Stimulated activated naive CD8-positive, alpha-beta T cell treated with anti-CD3 and anti-CD28 coated beads, Interleukin-15, Interleukin-2, amounts not matched to agents 100 ng/mL and 50 ng/mL, for 24 hours (primary cell): ENCODE results near the gene NOTCH1.

ENCODE experiments used
- H3K27ac Mint-ChIP-seq: one replicate; pipeline ENCODE4 v1.8.0; 2021; ENCODE audit warnings: mild to moderate bottlenecking, mixed read lengths
- H3K27me3 Mint-ChIP-seq: one replicate; pipeline ENCODE4 v1.8.0; 2021; ENCODE audit warnings: mixed read lengths
- H3K36me3 Mint-ChIP-seq: one replicate; pipeline ENCODE4 v1.8.0; 2021; ENCODE audit warnings: low read depth, mixed read lengths
- H3K4me1 Mint-ChIP-seq: one replicate; pipeline ENCODE4 v1.8.0; 2021; ENCODE audit warnings: low read depth, mixed read lengths
- H3K4me3 Mint-ChIP-seq: one replicate; pipeline ENCODE4 v1.8.0; 2021; ENCODE audit warnings: mild to moderate bottlenecking, mixed read lengths
- H3K9me3 Mint-ChIP-seq: one replicate; pipeline ENCODE4 v1.8.0; 2021; ENCODE audit warnings: mixed read lengths

The NOTCH1 gene

DNA sequence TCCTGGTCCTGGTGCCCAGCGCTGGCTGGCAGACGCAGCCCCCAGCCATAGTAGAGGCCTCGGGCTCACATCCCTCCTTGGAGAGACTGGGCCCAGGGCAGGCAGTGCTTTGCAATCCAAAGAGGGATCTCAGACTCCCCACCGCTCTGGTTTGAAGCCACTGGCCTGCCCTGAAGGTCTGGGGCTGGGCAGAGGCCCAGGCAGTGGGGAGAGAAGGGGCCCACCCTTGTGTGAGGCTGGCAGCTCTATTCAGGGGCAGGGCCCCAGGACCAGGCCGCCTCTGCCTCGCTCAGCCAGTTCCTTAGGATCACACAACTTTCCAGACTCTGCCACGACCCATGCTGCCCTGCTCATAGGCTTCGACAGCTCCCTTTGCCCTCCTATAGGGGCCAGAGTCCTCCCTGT is 52.3 kb downstream of the NOTCH1 start:
- H3K27ac Mint-ChIP-seq = no peak overlapping the region
- H3K27me3 Mint-ChIP-seq = no peaks in the 10 kb centered on the region
- peaks cover 4% of the 10 kb centered on the region for H3K36me3 Mint-ChIP-seq
- no peaks in the 10 kb centered on the region for H3K9me3 Mint-ChIP-seq
- no peak overlapping the region for H3K4me3 Mint-ChIP-seq
- no peaks in the 10 kb centered on the region for H3K4me1 Mint-ChIP-seq

DNA sequence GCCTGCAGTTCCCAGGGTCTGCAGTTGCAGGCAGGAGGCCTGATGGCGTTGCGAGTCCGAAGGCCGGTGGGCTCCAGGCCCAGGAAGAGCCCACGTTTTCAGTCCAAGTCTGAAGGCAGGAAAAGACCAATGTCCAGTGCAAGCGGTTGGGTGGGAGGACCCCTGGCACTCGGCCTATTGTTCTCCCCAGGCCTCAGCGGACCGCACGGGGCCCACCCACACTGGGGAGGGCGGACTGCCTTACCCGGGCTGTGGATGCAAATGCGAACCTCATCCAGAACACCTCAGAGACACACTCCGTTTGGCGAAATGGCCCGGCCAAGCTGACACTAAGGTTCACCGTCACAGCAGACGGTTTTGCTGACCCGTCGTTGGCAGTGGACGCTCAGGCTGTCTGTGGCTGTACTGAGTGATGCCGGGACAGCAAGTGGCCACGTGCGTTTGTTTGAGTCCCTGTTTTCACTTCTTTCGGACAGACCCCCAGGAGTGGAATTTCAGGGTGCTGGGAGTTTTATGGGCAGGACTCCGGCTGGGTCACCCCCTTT is 52.8 kb downstream of the NOTCH1 start:
- Mint-ChIP-seq H3K4me1 (no peaks in the 10 kb centered on the region), H3K9me3 (no peaks in the 10 kb centered on the region), H3K4me3 (no peak overlapping the region), H3K27ac (no peak overlapping the region), H3K36me3 (peaks cover 4% of the 10 kb centered on the region), H3K27me3 (no peaks in the 10 kb centered on the region)

GRCh38 chr9:136489731-136490130 is 56.1 kb downstream of the NOTCH1 start:
- Mint-ChIP-seq H3K27me3 (no peaks in the 10 kb centered on the region), H3K36me3 (no peaks in the 10 kb centered on the region), H3K4me1 (peaks cover 2% of the 10 kb centered on the region), H3K9me3 (no peaks in the 10 kb centered on the region), H3K27ac (no peak overlapping the region), H3K4me3 (no peak overlapping the region)

GRCh38 chr9:136488247-136489214 is 57.3 kb downstream of the NOTCH1 start:
- Mint-ChIP-seq H3K27me3 (no peaks in the 10 kb centered on the region), H3K4me3 (no peak overlapping the region), H3K9me3 (no peaks in the 10 kb centered on the region), H3K27ac (no peak overlapping the region), H3K36me3 (no peaks in the 10 kb centered on the region), H3K4me1 (peaks cover 4% of the 10 kb centered on the region)

- H3K9me3 Mint-ChIP-seq = no peaks in the 10 kb centered on the region
- H3K27me3 Mint-ChIP-seq = no peaks in the 10 kb centered on the region
- no peaks in the 10 kb centered on the region for H3K36me3 Mint-ChIP-seq
- H3K27ac Mint-ChIP-seq = no peak overlapping the region
- no peak overlapping the region for H3K4me3 Mint-ChIP-seq
- H3K4me1 Mint-ChIP-seq = peaks cover 4% of the 10 kb centered on the region
These were observed 58.2 kb downstream of the NOTCH1 start for GRCh38 chr9:136487672-136488071.

GRCh38 chr9:136486823-136487620 is 58.8 kb downstream of the NOTCH1 start:
- Mint-ChIP-seq H3K9me3 (no peaks in the 10 kb centered on the region), H3K36me3 (peaks cover 3% of the 10 kb centered on the region), H3K4me1 (peaks cover 7% of the 10 kb centered on the region), H3K4me3 (no peak overlapping the region), H3K27ac (no peak overlapping the region), H3K27me3 (no peaks in the 10 kb centered on the region)

GRCh38 chr9:136486131-136486530 is 59.7 kb downstream of the NOTCH1 start:
- no peak overlapping the region for H3K4me3 Mint-ChIP-seq
- H3K27me3 Mint-ChIP-seq = no peaks in the 10 kb centered on the region
- no peaks in the 10 kb centered on the region for H3K9me3 Mint-ChIP-seq
- H3K27ac Mint-ChIP-seq = no peak overlapping the region
- H3K36me3 Mint-ChIP-seq = peaks cover 9% of the 10 kb centered on the region
- peaks cover 16% of the 10 kb centered on the region for H3K4me1 Mint-ChIP-seq

DNA sequence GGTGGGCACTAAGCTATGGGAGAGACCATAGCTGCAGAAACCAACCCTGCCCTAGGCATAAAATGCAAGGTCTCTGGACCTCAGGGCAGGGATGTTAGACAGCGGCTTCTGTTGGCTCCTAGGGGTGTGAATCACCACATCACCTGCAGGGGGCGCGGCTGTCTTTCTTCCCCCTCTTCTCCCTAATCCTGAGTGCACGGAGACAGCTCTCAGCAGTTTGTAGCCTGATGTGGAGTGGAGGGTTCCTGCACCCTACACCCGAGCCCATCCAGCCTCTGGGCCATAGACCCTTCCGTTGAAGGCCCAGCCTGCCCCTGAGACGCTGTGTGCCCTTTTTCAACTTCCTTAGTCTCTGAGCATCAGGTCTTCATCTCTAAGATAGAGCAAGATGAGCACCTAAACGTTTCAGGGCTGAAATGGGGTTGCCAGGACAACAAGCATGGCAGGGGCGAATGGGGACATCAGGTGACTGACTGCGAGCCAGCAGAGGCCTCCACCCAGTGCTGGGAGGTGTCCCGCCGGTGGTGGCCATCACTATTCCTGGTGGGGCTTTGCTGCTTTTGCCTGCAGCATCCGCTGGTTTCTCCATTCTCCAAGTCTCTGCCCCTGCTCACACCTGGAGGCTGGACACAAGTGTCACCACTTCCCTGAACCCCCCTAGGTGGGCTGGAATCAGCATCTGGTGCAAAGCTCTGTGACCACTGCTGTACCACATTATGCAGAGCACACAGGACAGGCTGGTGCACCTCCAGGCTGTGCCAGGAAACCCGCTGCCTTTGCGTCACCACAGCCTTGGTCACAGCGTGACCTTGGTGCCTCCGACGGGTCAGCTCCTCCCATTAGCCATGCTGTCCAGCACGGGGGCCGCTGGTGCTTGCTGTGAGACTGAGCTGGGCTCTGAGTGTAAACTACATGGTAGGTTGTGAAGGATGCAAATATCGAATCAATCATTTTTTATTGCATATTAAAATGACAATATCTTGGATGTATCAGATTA is 60.5 kb downstream of the NOTCH1 start:
- Mint-ChIP-seq H3K27me3 (no peaks in the 10 kb centered on the region), H3K36me3 (peaks cover 10% of the 10 kb centered on the region), H3K4me1 (peaks cover 21% of the 10 kb centered on the region), H3K27ac (no peak overlapping the region), H3K9me3 (no peaks in the 10 kb centered on the region), H3K4me3 (peak overlapping the region; percentile 59)

GRCh38 chr9:136484153-136485048 is 61.4 kb downstream of the NOTCH1 start:
- Mint-ChIP-seq H3K27ac (no peak overlapping the region), H3K36me3 (peaks cover 15% of the 10 kb centered on the region), H3K27me3 (no peaks in the 10 kb centered on the region), H3K9me3 (no peaks in the 10 kb centered on the region), H3K4me3 (peak overlapping the region; percentile 59), H3K4me1 (peaks cover 30% of the 10 kb centered on the region)

GRCh38 chr9:136483589-136484152 is 62.2 kb downstream of the NOTCH1 start:
- Mint-ChIP-seq H3K36me3 (peaks cover 20% of the 10 kb centered on the region), H3K4me3 (peak overlapping the region; percentile 94), H3K4me1 (peaks cover 37% of the 10 kb centered on the region), H3K27ac (peak overlapping the region; percentile 88), H3K9me3 (no peaks in the 10 kb centered on the region), H3K27me3 (no peaks in the 10 kb centered on the region)

- Mint-ChIP-seq H3K9me3 (no peaks in the 10 kb centered on the region), H3K27me3 (no peaks in the 10 kb centered on the region), H3K4me3 (peak within 1 kb of the TSS; percentile 94), H3K36me3 (peaks cover 24% of the 10 kb centered on the region), H3K4me1 (peaks cover 41% of the 10 kb centered on the region), H3K27ac (peak within 1 kb of the TSS; percentile 96)
These were observed 62.9 kb downstream of the NOTCH1 start, which contains the start of gene SEC16A for GRCh38 chr9:136482793-136483588. SEC16A (minus strand) TSS chr9:136483040; CDS start chr9:136477615, 5,425 bp downstream.

DNA sequence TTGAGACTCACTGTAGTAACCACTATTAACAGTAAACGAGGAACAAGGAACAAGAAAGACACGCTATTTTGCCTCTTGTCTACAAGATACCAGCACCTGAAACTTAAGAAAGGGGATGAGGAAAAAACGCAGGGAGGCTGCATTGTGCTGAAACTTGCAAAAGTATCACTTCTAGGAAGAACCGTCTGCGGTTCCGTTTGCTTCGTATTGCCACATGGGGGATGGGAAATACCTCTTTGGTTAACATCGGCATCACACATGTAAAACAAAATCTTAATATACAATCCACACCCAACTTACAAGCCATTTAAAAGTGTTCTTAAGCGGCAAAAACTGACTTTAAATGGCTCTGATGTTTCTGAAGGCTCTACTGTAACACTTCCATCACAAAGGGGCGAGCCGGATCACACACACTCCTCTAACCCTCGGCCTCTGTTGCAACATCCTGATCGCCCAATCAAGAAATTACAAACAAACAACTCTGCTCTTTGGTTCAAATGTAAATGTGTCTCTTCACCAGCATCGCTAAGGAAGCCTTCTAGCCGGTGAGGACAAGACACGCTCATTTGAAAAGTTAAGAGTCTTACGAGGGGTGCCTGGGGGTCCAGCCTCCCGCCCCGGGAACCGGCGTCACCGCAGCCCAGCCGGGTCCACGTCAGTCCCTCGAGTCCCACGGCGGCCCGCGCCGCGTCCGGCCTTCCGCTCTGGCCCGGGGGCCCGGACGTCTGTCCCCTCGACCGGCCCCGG is 63.6 kb downstream of the NOTCH1 start:
- no peaks in the 10 kb centered on the region for H3K9me3 Mint-ChIP-seq
- H3K27me3 Mint-ChIP-seq = no peaks in the 10 kb centered on the region
- peak overlapping the region; percentile 94 for H3K4me3 Mint-ChIP-seq
- H3K4me1 Mint-ChIP-seq = peaks cover 41% of the 10 kb centered on the region
- H3K27ac Mint-ChIP-seq = peak overlapping the region; percentile 88
- peaks cover 31% of the 10 kb centered on the region for H3K36me3 Mint-ChIP-seq
